ENCODE results near the gene MYEOV.

DNA sequence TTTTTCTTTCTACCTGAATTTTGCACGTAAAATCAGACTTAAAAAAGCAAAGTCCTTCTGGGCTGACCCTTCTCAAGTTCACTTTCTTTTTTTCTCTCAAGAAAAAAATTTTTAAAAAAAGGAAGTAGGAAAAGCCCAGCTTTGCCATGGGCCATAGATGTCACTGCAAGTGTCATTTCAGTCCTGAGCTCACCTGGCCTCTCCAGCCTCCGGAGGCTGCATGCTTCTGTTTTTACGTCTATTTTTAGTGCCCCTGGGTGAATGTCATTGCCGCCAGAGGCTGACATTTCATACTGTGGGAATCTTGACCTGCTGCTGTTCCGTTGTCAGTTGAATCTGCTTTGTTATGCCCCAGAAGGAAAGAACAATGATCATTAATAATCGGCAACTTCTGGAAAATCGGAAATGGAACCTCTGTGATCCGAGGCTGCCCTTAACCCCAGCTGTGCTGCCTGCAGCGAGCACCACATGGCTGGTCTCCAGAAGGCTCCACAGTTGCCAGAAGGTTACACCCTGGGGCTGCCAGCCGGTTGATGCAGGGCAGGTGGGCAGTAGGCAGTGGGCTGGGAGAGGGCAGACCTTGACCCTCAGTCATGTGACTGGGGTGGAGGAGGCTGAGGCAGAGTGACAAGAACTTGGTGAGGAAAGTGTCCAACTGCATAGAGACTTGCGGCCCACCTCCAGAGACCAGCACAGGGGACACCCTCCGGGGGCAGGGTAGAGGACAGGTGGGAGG is 16.7 kb upstream of the MYEOV start:
- TF ChIP-seq, protein P1, sequence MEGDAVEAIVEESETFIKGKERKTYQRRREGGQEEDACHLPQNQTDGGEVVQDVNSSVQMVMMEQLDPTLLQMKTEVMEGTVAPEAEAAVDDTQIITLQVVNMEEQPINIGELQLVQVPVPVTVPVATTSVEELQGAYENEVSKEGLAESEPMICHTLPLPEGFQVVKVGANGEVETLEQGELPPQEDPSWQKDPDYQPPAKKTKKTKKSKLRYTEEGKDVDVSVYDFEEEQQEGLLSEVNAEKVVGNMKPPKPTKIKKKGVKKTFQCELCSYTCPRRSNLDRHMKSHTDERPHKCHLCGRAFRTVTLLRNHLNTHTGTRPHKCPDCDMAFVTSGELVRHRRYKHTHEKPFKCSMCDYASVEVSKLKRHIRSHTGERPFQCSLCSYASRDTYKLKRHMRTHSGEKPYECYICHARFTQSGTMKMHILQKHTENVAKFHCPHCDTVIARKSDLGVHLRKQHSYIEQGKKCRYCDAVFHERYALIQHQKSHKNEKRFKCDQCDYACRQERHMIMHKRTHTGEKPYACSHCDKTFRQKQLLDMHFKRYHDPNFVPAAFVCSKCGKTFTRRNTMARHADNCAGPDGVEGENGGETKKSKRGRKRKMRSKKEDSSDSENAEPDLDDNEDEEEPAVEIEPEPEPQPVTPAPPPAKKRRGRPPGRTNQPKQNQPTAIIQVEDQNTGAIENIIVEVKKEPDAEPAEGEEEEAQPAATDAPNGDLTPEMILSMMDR (IDR thresholded peaks at IDR 0.05; ENCODE audit: insufficient read depth, low read length, poor library complexity, severe bottlenecking): no peak
- TF ChIP-seq EZH2phosphoT487 (conservative IDR thresholded peaks at IDR 0.05; ENCODE audit: low read length): no peak
